DND-41 (cell line): ENCODE measurements around the gene AACS.

Source experiments
- ATAC-seq: fragments of 200-7000 bp; cut with Tn5 transposase; 3 replicates; pipeline ENCODE4 v1.9.1; 2021; ENCODE audit warnings: low read depth; ENCODE audit not compliant: insufficient read depth
- DNase-seq: peaks from one replicate; pipeline ENCODE4 v3.0.0-alpha.2; 2020
- H2AFZ ChIP-seq: 2 replicates; pipeline ENCODE4 v1.6.0; 2012; ENCODE audit warnings: low read depth, low read length
- H3K27ac ChIP-seq: 2 replicates; pipeline ENCODE4 v1.5.1; 2012; ENCODE audit warnings: low read length, inconsistent platforms
- H3K27me3 ChIP-seq: fragments of 200-600 bp; sonication (generic); 2 replicates; pipeline ENCODE4 v1.6.0; 2012; ENCODE audit warnings: low read length, mild to moderate bottlenecking, inconsistent platforms; ENCODE audit not compliant: insufficient read depth, poor library complexity
- H3K36me3 ChIP-seq: 2 replicates; pipeline ENCODE4 v1.5.1; 2012; ENCODE audit warnings: low read length, inconsistent platforms; ENCODE audit not compliant: insufficient read depth
- H3K4me1 ChIP-seq: 2 replicates; pipeline ENCODE4 v1.5.1; 2012; ENCODE audit warnings: mild to moderate bottlenecking, low read length; ENCODE audit not compliant: insufficient read depth
- H3K4me2 ChIP-seq: 2 replicates; pipeline ENCODE4 v1.6.0; 2012; ENCODE audit warnings: mild to moderate bottlenecking, moderate library complexity, low read length, inconsistent platforms; ENCODE audit not compliant: insufficient read depth
- H3K4me3 ChIP-seq, 2 experiments: fragments of 200-600 bp in 1 of 2; shearing (Covaris generic) in 1 of 2; 2 replicates each; pipeline ENCODE4 v1.5.1; 2012 to 2016; ENCODE audit warnings: inconsistent platforms in 2 of 2, low read length in 2 of 2, mild to moderate bottlenecking in 2 of 2, low read depth in 1 of 2, moderate library complexity in 1 of 2
- H3K79me2 ChIP-seq: 2 replicates; pipeline ENCODE4 v1.6.0; 2012; ENCODE audit warnings: low read length, inconsistent platforms; ENCODE audit not compliant: insufficient read depth
- H3K9ac ChIP-seq: 2 replicates; pipeline ENCODE4 v1.6.0; 2012; ENCODE audit warnings: low read depth, mild to moderate bottlenecking, inconsistent platforms, low read length, moderate library complexity
- H3K9me3 ChIP-seq: 2 replicates; pipeline ENCODE4 v1.5.1; 2012; ENCODE audit warnings: low read length, moderate library complexity, mild to moderate bottlenecking, inconsistent platforms; ENCODE audit not compliant: insufficient read depth, severe bottlenecking
- H4K20me1 ChIP-seq: 2 replicates; pipeline ENCODE4 v1.6.0; 2012; ENCODE audit warnings: low read length; ENCODE audit not compliant: insufficient read depth
- CTCF ChIP-seq: IDR thresholded peaks from 2 replicates; pipeline ENCODE4 v1.5.1; 2012; ENCODE audit warnings: borderline replicate concordance, low read length, moderate library complexity, mild to moderate bottlenecking; ENCODE audit not compliant: poor library complexity, severe bottlenecking; ENCODE audit errors: extremely low read depth
- EZH2 ChIP-seq: IDR thresholded peaks from 3 replicates; pipeline ENCODE4 v1.6.1; 2012; ENCODE audit warnings: borderline replicate concordance, low read depth, mild to moderate bottlenecking, moderate library complexity, low read length, inconsistent platforms; ENCODE audit not compliant: severe bottlenecking

The AACS gene

GRCh38 chr12:125171267-125171666, 106.0 kb downstream of the AACS start:
- Histone ChIP-seq H4K20me1 (no peaks in the 10 kb centered on the region), H3K27ac (no peak overlapping the region), H2AFZ (no peak overlapping the region), H3K4me1 (no peaks in the 10 kb centered on the region), H3K4me3 (no peak overlapping the region), H3K36me3 (no peaks in the 10 kb centered on the region), H3K9ac (no peak overlapping the region), H3K79me2 (no peaks in the 10 kb centered on the region), H3K27me3 (peaks cover 5% of the 10 kb centered on the region), H3K9me3 (no peaks in the 10 kb centered on the region), H3K4me2 (no peak overlapping the region)
- DNase-seq (no peak), ATAC-seq (no peak)
- TF ChIP-seq CTCF = no peak
- no peak for TF ChIP-seq EZH2

GRCh38 chr12:125172231-125172850, 107.1 kb downstream of the AACS start:
- no peak for TF ChIP-seq CTCF
- no peak for TF ChIP-seq EZH2
- Histone ChIP-seq H3K4me1 (no peaks in the 10 kb centered on the region), H3K79me2 (no peaks in the 10 kb centered on the region), H3K27ac (no peak overlapping the region), H3K9me3 (no peaks in the 10 kb centered on the region), H3K36me3 (no peaks in the 10 kb centered on the region), H3K9ac (no peak overlapping the region), H3K4me2 (no peak overlapping the region), H3K27me3 (peaks cover 5% of the 10 kb centered on the region), H3K4me3 (no peak overlapping the region), H4K20me1 (no peaks in the 10 kb centered on the region), H2AFZ (no peak overlapping the region)
- ATAC-seq (no peak), DNase-seq (no peak)

GRCh38 chr12:125175576-125175975, 110.3 kb downstream of the AACS start:
- Histone ChIP-seq H3K9ac (no peak overlapping the region), H3K4me2 (no peak overlapping the region), H3K4me1 (no peaks in the 10 kb centered on the region), H3K27ac (no peak overlapping the region), H3K9me3 (no peaks in the 10 kb centered on the region), H3K27me3 (peaks cover 5% of the 10 kb centered on the region), H2AFZ (no peak overlapping the region), H4K20me1 (no peaks in the 10 kb centered on the region), H3K4me3 (no peak overlapping the region), H3K79me2 (no peaks in the 10 kb centered on the region), H3K36me3 (no peaks in the 10 kb centered on the region)
- TF ChIP-seq CTCF = no peak
- no peak for TF ChIP-seq EZH2
- DNase-seq = no peak
- ATAC-seq = no peak

- H4K20me1 ChIP-seq = no peaks in the 10 kb centered on the region
- TF ChIP-seq EZH2 = no peak
- no peak for TF ChIP-seq CTCF
- no peaks in the 10 kb centered on the region for H3K27me3 ChIP-seq
- no peak overlapping the region for H3K4me2 ChIP-seq
- no peak overlapping the region for H3K27ac ChIP-seq
- H2AFZ ChIP-seq = no peak overlapping the region
- no peak for DNase-seq
- H3K4me1 ChIP-seq = peaks cover 3% of the 10 kb centered on the region; the same call in 1 of the 2 replicates
- no peaks in the 10 kb centered on the region for H3K9me3 ChIP-seq
- no peaks in the 10 kb centered on the region for H3K79me2 ChIP-seq
- peak; percentile 38; the same call in 1 of the 3 replicates for ATAC-seq
- no peaks in the 10 kb centered on the region for H3K36me3 ChIP-seq
- H3K4me3 ChIP-seq = no peak overlapping the region
- no peak overlapping the region for H3K9ac ChIP-seq
These were observed 113.0 kb downstream of the AACS start for GRCh38 chr12:125178222-125178621.
